Measurements from ENCODE around the gene TMEM221.
"Not testable (repeated sequence)": the region's sequence is repeated elsewhere in the genome, so short reads cannot be mapped to it uniquely, and the experiment has no call there.

Gene TMEM221

DNA sequence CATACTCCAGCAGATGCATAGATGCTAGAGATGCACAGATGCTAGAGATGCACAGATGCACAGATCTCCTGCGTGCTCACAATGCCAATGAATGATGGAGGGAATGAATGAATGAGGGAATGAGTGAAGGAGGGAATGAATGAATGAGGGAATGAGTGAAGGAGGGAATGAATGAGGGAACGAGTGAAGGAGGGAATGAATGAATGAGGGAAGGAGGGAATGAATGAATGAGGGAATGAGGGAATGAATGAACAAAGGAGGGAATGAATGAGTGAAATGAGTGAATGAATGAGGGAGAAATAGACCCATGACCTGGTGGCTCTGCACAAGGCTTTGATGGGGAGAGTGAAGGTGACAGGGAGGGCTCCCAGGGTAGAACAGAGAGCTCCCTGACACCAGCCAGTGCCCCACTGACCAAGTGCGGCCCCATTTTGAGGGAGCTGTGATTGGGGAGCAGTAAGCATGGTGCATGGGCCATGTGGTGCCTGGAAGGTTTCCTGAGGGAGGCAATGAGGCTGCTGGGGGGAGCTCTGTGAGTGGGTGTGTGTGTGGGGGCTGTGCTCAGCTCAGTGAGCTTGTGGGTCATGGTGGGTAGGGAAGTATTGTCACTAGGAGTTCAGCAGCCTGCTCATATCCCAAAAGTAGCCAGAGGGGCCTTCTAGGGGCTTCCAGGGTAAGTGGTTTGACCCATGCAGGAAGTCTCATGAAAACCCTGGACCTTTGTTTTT is 34.6 kb upstream of the TMEM221 start:
- Histone ChIP-seq H3K9me3 (ENCODE audit: control insufficient read depth, insufficient read depth, low read length) (no peaks in the 10 kb centered on the region), H3K36me3 (ENCODE audit: insufficient read depth, low read length) (no peaks in the 10 kb centered on the region), H3K9ac (ENCODE audit: low read depth, low read length) (no peak overlapping the region), H3K4me1 (ENCODE audit: insufficient read depth, low read length) (no peaks in the 10 kb centered on the region; the same call in 1 of the 2 replicates)

DNA sequence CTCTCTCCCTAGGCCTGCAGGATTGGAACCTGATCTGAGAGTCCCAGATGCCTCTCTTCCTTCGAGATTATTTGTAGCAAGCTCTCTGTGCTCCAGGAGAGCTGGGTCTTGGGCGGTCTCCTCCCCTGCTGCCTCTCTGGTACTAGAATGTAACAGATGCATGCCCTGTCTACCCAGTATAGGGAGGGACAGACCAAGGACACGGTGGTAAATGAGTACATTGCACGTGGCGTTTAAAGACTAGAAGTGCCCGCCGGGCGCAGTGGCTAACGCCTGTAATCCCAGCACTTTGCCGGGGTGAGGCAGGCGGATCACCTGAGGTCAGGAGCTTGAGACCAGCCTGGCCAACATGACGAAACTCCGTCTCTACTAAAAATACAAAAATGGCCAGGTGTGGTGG is 33.5 kb upstream of the TMEM221 start:
- H3K9me3 ChIP-seq (ENCODE audit: control insufficient read depth, insufficient read depth, low read length): no peaks in the 10 kb centered on the region
- no peaks in the 10 kb centered on the region for H3K36me3 ChIP-seq (ENCODE audit: insufficient read depth, low read length)
- H3K9ac ChIP-seq (ENCODE audit: low read depth, low read length): no peak overlapping the region
- no peaks in the 10 kb centered on the region; the same call in 1 of the 2 replicates for H3K4me1 ChIP-seq (ENCODE audit: insufficient read depth, low read length)

DNA sequence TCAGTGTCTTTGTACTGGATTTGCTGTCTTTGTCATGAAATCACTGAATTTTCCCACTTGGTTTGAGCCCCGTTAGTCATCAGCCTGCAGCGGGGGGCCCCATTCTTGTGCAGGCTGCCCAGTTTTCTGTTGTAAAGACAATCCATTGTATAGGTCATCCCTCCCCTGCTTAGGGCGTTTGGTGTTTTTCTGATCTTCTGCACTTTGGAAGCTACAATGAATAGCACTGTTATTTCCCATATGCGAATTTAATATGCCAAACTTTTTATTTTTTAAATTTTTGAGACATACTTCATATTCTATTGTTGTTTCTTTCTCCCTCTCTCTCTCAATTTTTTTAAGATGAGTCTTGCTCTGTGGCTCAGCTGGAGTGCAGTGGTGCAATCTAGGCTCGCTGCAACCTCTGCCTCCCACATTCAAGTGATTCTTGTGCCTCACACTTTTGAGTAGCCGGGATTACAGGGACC is 30.9 kb upstream of the TMEM221 start:
- no peaks in the 10 kb centered on the region for H3K9me3 ChIP-seq (ENCODE audit: control insufficient read depth, insufficient read depth, low read length)
- H3K9ac ChIP-seq (ENCODE audit: low read depth, low read length): no peak overlapping the region
- no peaks in the 10 kb centered on the region for H3K36me3 ChIP-seq (ENCODE audit: insufficient read depth, low read length)
- no peaks in the 10 kb centered on the region; the same call in 1 of the 2 replicates for H3K4me1 ChIP-seq (ENCODE audit: insufficient read depth, low read length)

DNA sequence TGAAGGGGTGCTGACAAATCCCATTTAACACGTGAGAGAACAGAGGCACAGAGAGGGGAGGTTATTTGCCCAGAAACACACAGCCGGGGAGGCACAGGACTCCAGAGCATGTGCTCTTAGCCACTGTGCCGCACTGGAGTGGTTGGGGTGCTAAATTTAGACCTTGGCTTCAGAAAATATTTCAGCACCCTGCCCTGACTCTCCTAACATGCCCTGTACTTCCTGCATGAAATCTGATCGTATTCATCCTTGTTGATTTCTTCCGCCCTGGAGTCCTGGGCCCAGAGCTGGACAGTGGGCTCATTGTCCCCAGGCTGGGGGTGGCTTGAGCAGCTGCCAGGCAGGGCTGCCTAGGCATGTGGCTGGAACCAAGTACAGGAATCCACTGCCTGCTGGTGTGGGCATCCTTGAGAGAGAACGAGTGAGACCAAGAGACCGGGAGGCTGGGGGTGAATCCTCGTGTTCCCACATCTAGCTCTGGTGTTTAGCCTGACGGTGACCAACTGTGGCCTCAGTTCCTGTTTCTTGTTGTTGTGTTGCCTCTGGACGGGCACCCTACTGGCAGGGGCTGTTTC is 27.2 kb upstream of the TMEM221 start:
- Histone ChIP-seq H3K9me3 (ENCODE audit: control insufficient read depth, insufficient read depth, low read length) (no peaks in the 10 kb centered on the region), H3K4me1 (ENCODE audit: insufficient read depth, low read length) (no peaks in the 10 kb centered on the region; the same call in 1 of the 2 replicates), H3K9ac (ENCODE audit: low read depth, low read length) (no peak overlapping the region), H3K36me3 (ENCODE audit: insufficient read depth, low read length) (no peaks in the 10 kb centered on the region)

DNA sequence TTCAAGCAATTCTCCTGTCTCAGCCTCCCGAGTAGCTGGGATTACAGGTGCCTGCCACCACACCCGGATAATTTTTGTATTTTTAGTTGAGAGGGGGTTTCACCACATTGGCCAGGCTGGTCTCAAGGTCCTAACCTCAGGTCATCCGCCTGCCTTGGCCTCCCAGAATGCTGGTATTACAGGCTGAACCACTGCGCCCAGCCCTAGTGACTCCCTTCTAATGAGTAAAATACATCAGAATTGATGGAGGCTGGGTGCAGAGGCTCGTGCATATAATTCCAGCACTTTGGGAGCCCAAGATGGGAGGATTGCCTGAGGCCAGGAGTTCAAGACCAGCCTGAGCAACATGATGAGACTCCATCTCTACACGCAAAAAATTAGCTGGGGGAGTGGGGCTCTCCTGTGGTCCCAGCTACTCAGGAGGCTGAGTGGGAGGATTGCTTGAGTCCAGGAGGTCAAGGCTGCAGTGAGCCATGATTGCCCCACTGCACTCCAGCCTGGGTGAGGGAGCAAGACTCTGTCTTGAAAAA is 26.6 kb upstream of the TMEM221 start:
- H3K9ac ChIP-seq (ENCODE audit: low read depth, low read length); H3K9me3 ChIP-seq (ENCODE audit: control insufficient read depth, insufficient read depth, low read length); H3K4me1 ChIP-seq (ENCODE audit: insufficient read depth, low read length); H3K36me3 ChIP-seq (ENCODE audit: insufficient read depth, low read length): not testable (repeated sequence)

DNA sequence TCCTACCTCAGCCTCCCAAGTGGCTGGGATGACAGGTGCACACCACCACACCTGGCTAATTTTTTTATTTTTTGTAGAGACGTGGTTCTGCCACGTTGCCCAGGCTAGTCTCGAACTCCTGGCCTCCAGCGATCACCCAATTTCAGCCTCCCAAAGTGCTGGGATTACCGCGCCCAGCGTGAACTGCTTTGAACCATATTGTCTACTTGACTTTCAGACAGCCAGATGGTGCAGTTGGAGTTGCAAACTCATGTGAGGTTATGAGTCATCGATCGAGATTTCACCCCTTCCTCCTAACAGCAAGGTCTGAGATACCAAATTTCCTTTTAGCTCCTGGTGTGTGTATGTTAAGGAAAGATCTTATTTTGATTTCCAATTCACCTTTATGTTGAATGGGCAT is 24.6 kb upstream of the TMEM221 start:
- Histone ChIP-seq H3K36me3 (ENCODE audit: insufficient read depth, low read length) (no peaks in the 10 kb centered on the region), H3K4me1 (ENCODE audit: insufficient read depth, low read length) (no peaks in the 10 kb centered on the region; the same call in 1 of the 2 replicates), H3K9me3 (ENCODE audit: control insufficient read depth, insufficient read depth, low read length) (no peaks in the 10 kb centered on the region), H3K9ac (ENCODE audit: low read depth, low read length) (no peak overlapping the region)

DNA sequence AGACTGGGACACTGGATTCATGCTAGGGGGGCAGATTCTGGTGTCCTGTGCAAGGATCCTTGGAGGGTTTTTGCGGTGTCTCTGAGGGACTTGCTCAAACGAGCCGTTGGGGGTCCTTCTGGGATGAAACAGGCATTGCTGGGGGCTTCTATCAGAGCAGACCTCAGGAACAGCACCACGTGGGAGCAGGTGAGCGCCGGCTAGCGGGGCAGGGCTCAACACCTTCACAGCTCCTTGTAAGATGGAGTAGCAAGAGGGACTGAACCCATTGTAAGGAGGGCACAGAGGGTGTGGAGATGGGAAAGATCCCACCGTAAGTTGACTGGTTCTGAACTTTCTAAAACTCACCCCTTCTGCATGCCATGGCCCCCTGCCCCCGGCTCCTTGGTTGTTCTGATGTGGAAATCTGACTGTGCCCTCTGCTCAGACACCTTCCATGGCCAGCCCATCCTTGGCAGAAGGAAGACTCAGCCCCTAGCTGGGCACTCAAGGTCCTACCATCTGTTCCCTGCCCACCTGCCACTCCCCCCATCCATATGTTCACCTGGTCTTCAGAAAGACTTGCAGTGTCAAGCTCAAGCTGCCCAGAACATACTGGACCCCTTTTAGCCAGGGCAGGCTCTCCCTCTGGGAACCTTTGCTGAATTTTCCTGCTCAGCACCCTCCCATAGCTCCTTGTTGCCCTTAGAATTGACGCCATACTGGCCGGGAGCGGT is 23.1 kb upstream of the TMEM221 start:
- H3K9me3 ChIP-seq (ENCODE audit: control insufficient read depth, insufficient read depth, low read length): no peaks in the 10 kb centered on the region
- H3K4me1 ChIP-seq (ENCODE audit: insufficient read depth, low read length): no peaks in the 10 kb centered on the region; the same call in 1 of the 2 replicates
- H3K36me3 ChIP-seq (ENCODE audit: insufficient read depth, low read length): no peaks in the 10 kb centered on the region
- H3K9ac ChIP-seq (ENCODE audit: low read depth, low read length): peak overlapping the region; percentile 42

DNA sequence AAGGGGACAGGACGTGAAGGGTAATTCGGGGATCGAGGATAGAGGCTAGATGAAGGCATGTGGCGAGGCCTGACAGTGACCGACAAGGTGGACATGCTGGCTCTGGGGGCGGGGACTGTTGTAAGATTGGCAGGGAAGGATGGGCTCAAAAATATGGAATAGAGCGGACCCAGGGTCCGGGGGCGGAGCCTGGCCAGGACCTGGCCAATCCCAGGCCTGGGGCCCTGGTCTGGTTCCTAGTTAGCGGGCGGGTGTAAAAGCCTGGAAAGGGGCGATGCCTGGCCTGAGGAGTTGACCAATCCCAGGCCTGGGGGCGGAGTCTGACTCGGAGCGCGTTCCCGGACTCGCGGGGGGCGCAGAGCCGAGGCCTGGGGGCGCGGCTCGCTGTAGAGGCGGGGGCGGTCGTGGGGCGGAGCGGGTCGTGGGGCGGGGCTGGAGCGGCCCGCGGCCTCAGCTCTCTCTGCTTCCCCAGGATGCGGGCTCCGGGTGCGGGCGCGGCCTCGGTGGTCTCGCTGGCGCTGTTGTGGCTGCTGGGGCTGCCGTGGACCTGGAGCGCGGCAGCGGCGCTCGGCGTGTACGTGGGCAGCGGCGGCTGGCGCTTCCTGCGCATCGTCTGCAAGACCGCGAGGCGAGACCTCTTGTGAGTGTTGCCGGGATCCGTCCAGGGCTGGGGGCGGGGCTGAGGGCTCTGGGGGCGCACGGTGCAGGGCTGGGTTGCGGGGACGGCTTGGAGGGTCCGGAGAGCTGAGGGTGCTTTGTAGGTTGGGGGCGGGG is 21.8 kb upstream of the TMEM221 start, which contains the start of gene SLC27A1:
Gene SLC27A1, plus strand, starts transcription at position 457 of the 774 bp plus-strand sequence. Its CDS starts 17 bp downstream, at position 474.
- Histone ChIP-seq H3K4me1 (ENCODE audit: insufficient read depth, low read length) (peaks cover 4% of the 10 kb centered on the region), H3K9me3 (ENCODE audit: control insufficient read depth, insufficient read depth, low read length) (no peaks in the 10 kb centered on the region), H3K9ac (ENCODE audit: low read depth, low read length) (peak within 1 kb of the TSS; percentile 84), H3K36me3 (ENCODE audit: insufficient read depth, low read length) (no peaks in the 10 kb centered on the region)

DNA sequence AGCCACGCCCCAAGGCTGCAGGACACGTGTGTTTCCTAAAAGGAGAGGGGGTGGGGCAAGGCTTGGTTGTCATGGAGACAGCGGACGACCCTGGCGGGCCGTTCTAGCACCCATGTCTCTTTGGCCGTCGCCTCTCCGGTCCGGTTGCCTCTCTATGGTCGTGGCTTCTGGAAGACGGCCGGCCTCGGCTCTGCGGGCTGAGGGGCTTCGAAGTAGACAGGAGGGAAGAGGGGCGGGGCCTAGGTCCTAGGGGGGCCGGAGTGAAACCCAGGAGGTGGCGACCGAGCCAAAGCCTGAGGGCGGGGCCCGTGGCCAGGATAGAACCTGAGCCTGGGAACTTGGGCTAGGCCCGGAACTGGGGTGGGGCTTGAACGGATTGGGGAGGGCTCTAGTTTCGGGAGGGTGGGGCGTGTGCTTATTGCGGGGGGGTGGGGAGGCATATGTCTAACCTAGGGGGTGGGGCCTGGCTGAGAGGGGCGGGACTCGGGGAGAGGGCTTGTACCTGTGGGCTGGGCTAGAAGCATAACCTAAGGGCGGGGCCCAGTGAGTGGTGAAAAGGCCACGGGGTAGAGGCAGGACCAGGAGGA is 21.1 kb upstream of the TMEM221 start:
- H3K9ac ChIP-seq (ENCODE audit: low read depth, low read length): peak overlapping the region; percentile 84
- H3K36me3 ChIP-seq (ENCODE audit: insufficient read depth, low read length): no peaks in the 10 kb centered on the region
- H3K9me3 ChIP-seq (ENCODE audit: control insufficient read depth, insufficient read depth, low read length): no peaks in the 10 kb centered on the region
- H3K4me1 ChIP-seq (ENCODE audit: insufficient read depth, low read length): peaks cover 4% of the 10 kb centered on the region

DNA sequence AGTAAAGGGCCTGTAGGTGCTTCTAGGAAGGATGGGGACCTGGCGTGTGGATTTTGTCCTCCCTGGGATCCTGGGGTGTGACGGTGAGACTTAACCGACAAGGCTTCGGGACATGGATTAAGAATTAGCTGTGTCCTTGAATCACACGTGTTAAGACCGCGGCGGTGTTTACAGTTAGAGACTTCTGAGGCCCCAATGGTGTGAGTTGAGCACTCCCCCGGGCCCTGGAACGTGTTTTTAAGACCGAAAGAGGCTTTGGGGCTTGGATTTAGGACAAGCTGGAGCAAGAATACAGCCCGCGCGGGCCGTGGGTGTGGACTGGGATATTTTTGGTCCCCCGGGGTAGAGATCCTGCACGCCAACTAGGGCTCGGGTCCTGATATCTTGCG is 20.6 kb upstream of the TMEM221 start:
- peak overlapping the region; percentile 84 for H3K9ac ChIP-seq (ENCODE audit: low read depth, low read length)
- H3K9me3 ChIP-seq (ENCODE audit: control insufficient read depth, insufficient read depth, low read length): no peaks in the 10 kb centered on the region
- peaks cover 4% of the 10 kb centered on the region for H3K4me1 ChIP-seq (ENCODE audit: insufficient read depth, low read length)
- H3K36me3 ChIP-seq (ENCODE audit: insufficient read depth, low read length): no peaks in the 10 kb centered on the region

DNA sequence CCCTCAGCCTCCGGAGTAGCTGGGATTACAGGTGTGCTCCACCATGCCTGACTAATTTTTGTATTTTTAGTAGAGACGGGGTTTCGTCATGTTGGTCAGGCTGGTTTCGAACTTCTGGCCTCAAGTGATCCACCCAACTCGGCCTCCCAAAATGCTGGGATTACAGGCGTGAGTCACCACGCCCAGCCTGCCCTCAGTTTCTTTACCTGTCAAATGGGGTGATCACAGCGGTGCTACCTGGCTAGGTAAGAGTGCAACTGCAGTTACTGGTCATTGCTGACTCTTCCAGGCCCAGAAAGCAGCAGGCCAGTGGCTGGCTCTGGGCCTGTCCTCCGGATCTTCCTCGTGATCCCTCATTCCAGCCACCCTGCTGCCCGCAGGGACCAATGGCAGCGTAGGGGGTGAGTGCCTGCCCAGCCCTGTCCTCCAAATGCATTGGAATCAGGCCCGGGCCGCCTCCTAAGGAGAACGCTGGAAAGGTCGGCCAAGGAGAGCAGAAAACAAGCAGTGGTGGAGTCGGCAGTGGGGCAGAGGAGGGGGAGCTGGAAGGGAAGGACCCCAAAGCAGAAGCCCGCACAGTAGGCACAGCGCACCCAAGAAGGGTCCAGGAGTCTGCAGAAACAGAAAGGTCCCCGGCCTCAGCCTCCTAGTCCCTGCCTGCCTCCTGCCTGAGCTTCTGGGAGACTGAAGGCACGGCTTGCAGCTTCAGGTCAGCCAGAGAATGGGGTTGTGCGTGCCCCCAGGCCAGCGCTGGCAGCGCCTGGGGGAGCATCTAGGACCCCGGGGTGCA is 20.0 kb upstream of the TMEM221 start:
- Histone ChIP-seq H3K9me3 (ENCODE audit: control insufficient read depth, insufficient read depth, low read length) (no peaks in the 10 kb centered on the region), H3K9ac (ENCODE audit: low read depth, low read length) (peak overlapping the region; percentile 84; the same call in 1 of the 2 replicates), H3K4me1 (ENCODE audit: insufficient read depth, low read length) (peaks cover 4% of the 10 kb centered on the region), H3K36me3 (ENCODE audit: insufficient read depth, low read length) (no peaks in the 10 kb centered on the region)

DNA sequence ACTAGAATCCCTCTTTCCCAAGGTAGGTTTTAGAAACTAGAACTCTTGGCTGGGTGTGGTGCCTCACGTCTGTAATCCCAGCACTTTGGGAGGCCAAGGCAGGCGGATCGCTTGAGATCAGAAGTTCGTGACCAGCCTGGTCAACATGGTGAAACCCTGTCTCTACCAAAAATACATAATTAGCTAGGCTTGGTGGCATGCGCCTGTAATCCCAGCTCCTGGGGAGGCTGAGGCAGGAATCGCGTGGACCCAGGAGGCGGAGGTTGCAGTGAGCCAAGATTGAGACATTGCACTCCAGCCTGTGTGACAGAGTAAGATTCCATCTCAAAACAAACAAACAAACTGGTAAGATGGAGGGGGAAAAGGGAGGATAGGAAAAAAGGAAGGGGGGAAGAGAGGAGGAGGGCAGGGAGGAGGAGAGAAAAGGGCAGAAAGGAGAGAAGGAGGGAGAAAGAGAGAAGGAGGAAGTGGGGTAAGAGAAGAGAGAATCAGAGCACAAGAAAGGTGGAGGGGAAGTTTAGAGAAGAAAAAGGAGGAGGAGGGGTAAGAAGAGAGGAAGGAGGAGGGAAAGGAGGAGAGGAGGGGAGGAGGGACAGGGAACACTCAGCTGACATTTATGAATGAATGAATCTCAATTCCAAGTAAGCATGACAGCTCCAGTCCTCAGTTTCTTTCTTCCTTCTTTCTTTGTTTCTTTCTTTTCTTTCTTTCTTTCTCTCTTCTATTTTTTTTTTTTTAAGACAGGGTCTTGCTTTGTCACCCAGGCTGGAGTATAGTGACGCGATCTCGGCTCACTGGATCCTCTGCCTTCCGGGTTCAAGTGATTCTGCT is 19.2 kb upstream of the TMEM221 start:
- H3K9ac ChIP-seq (ENCODE audit: low read depth, low read length): no peak overlapping the region
- H3K36me3 ChIP-seq (ENCODE audit: insufficient read depth, low read length): no peaks in the 10 kb centered on the region
- no peaks in the 10 kb centered on the region for H3K9me3 ChIP-seq (ENCODE audit: control insufficient read depth, insufficient read depth, low read length)
- H3K4me1 ChIP-seq (ENCODE audit: insufficient read depth, low read length): peaks cover 4% of the 10 kb centered on the region
